Stimulated activated CD8-positive, alpha-beta memory T cell treated with anti-CD3 and anti-CD28 coated beads, Interleukin-15, amount 100 ng/mL, for 4 hours (primary cell): ENCODE data around the gene GNAO1.

Source experiments
- DNase-seq, 2 donors: peaks; one replicate each; pipeline ENCODE4 v3.0.0-alpha.2; 2020; ENCODE audit warnings: low read depth in 2 of 2

GNAO1 gene

DNA sequence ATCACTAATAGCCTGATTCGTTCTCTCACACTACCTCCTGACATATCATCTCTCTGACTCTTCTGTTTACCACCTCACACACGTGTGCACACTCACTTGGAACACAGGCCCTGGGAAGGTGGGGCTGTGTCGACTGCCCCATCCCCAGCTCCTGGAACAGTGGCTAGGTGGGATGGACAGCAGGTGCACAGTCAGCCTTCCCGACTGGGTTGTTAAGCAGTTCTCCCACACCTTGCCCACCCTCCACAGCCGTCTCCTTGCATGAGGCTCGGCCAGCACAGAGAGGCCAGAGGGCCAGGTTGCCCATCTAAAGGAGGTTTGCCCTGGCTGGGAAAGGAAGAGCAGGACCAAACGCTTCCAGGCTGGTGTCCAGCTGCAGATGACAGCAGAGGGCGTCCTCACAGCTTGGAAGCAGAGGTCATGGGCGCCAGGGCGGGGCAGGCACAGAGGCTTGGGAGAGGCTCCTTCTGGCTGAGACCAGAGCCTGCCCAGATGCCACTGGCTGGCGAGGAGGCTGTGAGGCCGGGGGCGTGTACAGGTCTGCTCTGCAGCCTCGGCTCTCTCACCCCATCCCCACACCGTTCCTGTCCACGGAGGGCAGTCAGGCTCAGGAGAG lies 141.3 kb downstream of the GNAO1 start:
- no peak for DNase-seq

DNA sequence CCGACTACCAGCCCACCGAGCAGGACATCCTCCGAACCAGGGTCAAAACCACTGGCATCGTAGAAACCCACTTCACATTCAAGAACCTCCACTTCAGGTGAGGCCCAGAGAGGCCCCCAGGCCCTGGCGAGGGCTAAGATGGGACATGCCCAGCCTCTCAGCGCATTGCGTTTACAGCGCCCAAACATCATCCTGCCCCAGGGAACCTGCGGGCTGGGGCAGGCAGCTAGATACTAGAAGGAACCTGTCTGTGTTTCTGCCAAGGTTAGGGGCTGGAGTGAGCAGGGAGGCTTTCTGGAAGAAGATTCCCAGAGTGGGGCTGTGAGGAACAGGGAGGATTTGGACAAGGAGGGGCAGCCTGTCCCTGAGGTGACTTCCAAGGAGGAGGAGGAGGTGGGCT lies 143.5 kb downstream of the GNAO1 start:
- DNase-seq: no peak

DNA sequence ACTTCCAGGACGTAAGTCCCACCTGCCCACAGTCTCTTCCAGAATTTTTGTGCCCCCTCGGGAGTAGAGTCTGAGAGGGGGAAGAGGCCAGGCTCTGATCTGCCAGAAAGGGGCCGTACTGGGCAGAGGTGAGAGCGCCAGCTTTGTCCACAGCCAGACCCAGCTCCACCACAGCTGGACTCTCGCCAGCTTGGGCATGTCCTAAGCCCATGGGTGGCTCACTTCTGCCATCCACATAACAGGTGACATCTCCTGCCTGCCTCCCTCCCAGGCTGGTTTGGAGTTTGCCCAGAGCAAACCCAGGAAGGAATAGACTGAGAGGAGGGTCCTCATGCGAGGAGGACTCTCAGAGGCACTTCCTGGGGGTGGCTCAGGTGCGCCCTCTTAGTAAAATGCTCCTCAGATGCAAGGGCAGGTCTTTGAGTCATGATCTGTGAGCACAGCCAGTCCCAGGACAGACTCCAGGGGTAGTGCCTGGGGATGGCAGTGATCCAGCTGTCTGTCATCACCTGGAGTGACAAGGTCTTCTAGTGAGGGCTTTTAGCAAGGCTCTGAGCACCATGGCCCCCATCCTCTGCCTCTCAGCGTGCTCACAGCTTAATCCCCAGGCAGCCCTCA lies 144.9 kb downstream of the GNAO1 start:
- no peak for DNase-seq

- no peak for DNase-seq
Measured at GRCh38 chr16:56336711-56337110, 145.4 kb downstream of the GNAO1 start.

GRCh38 chr16:56337131-56337857 lies 146.0 kb downstream of the GNAO1 start:
- no peak for DNase-seq

GRCh38 chr16:56337858-56338325 lies 146.6 kb downstream of the GNAO1 start:
- no peak for DNase-seq

- no peak for DNase-seq
Measured at GRCh38 chr16:56338566-56339318, 147.5 kb downstream of the GNAO1 start.

- no peak for DNase-seq
Measured at GRCh38 chr16:56339431-56340195, 148.3 kb downstream of the GNAO1 start.

DNA sequence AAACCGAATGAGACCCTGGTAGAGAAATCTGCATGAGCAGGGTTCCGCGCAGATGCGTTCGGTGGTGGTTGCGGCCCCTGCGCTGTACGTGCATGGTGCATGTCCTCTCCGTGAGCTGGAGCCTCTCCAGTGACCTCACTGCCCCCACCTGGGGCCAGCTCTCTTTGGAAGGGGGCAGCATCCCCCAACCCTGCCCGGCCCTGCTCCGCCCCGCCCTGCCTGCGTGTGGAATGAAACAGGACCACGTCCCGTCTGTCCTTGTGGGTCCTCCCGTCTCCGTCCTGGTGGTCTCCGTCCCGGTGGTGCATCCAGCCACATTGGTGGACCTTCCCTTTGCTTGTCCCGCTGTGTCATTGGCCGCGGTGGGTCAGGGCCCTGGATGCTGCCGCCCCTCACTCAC lies 149.1 kb downstream of the GNAO1 start:
- DNase-seq: no peak

DNA sequence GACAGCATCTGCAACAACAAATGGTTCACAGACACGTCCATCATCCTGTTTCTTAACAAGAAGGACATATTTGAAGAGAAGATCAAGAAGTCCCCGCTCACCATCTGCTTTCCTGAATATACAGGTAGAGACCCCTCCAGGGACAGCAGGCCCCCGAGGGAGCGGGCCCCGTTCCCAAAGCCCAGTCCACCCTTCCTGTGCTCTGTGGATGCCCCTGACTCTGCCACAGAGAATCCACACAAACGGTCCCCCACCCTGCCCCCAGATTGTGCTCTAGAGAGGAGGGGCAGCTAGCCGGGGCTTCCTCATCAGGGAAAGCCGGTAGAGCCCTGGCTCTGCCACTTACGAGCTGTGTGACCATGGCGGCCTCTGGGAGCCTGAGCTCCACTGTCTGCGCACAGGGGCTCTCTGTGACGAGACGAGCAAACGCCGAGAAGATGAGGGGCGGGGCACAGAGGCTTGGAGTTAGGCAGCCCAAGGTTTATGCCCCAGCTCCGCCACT lies 149.6 kb downstream of the GNAO1 start:
- no peak for DNase-seq

GRCh38 chr16:56341656-56342399 lies 150.5 kb downstream of the GNAO1 start:
- no peak for DNase-seq

DNA sequence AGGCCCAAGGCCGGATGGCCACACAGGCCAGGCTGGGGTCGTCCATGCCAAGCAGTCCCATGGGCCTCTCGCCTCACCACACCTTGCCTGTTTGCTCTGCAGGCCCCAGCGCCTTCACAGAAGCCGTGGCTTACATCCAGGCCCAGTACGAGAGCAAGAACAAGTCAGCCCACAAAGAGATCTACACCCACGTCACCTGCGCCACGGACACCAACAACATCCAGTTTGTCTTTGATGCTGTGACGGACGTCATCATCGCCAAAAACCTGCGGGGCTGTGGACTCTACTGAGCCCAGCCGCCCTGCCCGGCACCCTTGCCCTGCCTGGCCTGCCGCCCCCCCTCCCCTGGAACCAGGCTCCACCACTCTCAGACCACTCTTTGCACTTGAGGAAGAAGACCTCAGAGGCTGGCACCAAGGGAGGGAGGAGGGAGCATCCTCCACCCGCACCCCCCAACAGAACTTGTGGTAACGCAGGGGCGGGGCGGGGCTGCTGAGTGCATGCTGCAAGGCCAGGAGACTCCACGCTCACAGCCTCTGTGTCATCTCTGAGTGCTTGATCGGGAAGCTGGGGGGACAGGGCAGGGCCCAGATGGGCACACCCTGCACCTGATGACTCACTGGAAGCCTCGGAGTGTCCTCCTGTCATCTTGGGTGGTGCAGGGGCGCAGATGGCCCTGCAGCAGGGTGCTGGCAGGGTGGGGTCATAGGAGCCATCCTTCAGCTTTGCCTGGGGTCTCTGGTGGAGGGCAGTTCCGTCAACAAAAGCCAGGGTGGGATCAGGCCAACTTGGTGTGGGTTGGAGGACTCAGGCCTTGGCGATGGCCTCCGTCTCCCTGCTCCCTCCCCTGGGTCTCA lies 152.6 kb downstream of the GNAO1 start:
- no peak for DNase-seq

DNA sequence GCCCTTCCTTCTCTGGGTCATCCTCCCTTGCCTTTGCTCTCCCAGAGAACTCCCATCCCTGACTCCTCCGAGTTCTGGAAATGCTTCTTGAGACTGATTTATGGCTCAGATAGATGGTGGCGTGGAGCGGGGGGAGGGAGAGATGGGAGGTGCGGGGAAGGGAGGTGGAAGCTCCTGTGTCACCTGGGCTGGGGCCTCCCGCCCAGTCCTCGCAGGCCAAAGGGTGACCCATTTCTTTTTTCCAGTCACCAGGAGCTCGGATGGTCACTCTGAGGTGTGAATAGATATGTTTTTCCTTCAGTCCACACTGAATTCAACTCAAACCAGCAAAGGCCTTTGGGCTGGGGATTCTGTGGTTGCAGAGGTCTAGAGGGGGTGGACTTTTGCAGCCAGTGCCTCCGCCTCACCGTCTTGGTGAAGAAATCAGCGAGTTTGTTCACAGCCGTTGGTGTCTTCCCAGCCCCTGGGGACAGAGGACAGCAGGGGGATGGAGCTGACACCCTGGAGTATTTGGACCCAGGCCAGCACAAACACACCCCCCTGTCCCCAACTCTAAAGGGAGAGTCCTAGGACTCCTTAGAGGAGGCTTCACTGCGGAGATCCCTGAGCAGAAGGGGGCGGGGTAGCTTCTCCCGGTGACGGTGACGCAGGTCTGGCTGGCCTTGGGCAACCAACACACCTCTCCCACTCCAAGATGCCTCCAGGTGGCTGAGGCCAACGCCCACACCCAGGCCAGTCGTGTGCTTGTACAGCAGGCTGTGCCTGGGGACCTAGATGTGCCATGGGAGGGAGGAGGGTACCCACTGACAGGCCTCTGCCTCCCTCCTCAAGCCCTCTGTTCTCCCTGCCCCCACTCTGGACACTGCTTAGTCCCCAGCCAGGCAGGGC lies 153.5 kb downstream of the GNAO1 start:
- no peak for DNase-seq

- DNase-seq: no peak
Measured at GRCh38 chr16:56345406-56346050, 154.2 kb downstream of the GNAO1 start.

- DNase-seq: no peak
Measured at GRCh38 chr16:56346131-56346890, 155.0 kb downstream of the GNAO1 start.

- DNase-seq: no peak
Measured at GRCh38 chr16:56347166-56347565, 155.9 kb downstream of the GNAO1 start.

- DNase-seq: no peak
Measured at GRCh38 chr16:56347670-56348069, 156.4 kb downstream of the GNAO1 start.
